HG03342 (cell line): ENCODE measurements around the gene CTCF.
A peak's percentile ranks its signal among the peaks of the same experiment; 100 is the strongest.
"Not testable (repeated sequence)": the region's sequence is repeated elsewhere in the genome, so short reads cannot be mapped to it uniquely, and the experiment has no call there.

Experiments
- ATAC-seq: cut with Tn5 transposase; IDR thresholded peaks from one replicate; pipeline ENCODE4 v1.9.1; 2021; ENCODE audit warnings: mild to moderate bottlenecking, moderate library complexity; ENCODE audit not compliant: unreplicated experiment

CTCF gene, protein sequence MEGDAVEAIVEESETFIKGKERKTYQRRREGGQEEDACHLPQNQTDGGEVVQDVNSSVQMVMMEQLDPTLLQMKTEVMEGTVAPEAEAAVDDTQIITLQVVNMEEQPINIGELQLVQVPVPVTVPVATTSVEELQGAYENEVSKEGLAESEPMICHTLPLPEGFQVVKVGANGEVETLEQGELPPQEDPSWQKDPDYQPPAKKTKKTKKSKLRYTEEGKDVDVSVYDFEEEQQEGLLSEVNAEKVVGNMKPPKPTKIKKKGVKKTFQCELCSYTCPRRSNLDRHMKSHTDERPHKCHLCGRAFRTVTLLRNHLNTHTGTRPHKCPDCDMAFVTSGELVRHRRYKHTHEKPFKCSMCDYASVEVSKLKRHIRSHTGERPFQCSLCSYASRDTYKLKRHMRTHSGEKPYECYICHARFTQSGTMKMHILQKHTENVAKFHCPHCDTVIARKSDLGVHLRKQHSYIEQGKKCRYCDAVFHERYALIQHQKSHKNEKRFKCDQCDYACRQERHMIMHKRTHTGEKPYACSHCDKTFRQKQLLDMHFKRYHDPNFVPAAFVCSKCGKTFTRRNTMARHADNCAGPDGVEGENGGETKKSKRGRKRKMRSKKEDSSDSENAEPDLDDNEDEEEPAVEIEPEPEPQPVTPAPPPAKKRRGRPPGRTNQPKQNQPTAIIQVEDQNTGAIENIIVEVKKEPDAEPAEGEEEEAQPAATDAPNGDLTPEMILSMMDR

DNA sequence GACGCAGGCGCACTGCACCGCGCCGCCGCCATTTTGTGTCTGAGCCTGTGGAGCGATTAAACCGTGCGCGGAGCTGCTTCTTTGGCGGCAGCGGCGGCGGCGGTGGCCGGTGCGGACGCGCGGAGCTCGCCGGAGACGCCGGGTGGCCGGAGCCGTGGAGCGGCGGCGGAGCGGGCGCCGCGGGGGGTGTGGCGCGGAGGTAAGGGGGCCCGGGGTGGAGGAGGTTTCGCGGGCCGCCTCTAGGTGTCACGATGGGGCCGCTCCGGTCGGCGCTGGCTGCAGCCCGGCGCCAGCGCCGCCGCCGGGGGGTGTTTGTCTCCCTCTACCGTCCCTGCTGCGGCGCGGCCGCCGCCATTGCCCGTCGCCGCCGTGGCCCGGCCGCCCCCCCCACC, at the start of gene CTCF:
TSS of gene CTCF (plus strand) at position 1 of the 392 bp plus-strand sequence. CDS start 48,307 bp downstream, outside the sequence.
- peak; percentile 36 for ATAC-seq

GRCh38 chr16:67513892-67514291, 48.4 kb upstream of the CTCF start:
- ATAC-seq = not testable (repeated sequence)

DNA sequence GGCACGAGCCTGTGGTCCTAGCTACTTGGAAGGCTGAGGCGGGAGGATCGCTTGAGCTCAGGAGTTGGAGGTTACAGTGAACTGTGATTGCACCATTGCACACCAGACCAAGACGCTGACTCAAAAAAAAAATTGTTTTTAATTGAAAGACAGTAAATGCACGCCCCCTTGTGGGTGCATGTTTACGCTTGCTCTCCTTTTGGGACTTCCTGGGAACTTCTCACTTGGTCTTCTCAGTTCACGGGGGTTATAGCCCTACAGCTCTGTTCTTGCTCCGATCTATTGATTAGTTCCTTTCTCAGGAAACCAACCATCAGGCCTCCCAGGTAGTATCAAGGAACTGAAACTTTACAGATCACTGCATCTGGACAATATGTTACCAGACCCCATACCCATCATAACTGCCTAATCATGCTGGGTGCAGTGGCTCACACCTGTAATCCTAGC, 47.9 kb upstream of the CTCF start:
- ATAC-seq = peak; percentile 53

DNA sequence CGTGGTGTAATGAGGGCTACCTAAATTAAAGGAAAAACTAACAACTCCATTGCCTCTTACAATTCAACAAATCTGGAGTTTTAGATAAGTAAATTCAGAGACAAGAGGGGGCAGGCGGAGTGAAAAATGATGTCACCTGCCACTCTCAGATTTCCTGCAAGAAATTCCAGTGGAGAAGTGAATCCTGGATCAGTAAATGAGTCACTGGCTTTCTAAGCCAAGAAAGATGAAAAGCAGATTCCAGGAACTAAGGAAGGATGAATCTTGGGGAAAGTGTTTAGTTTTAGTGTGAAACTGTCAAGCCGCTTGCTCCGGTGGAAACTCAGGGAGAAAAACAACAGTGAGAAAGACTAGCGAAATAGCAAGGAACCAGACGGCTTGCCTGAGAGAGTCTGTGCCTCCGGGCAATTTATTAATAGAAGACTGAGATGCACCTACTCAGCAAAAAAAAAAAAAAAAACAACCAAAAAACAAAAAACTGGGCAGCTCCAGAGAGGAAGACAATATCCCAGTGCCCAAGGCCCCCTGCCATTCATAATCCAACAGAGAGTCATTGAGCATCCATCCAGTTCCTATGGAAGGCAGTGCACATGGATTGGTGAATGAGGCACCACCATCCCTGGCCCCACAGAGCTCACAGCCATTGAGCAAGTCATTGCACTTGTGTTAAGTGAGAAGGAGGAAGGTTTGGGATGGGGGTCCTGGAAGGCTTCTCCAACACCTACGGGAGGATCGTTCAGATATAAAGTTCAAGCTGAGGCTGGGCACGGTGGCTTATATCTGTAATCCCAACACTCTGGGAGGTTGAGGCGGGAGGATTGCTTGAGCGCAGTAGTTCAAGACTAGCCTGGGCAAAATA, 45.8 kb upstream of the CTCF start:
- no peak for ATAC-seq

GRCh38 chr16:67517155-67517445, 45.2 kb upstream of the CTCF start:
- ATAC-seq = no peak

GRCh38 chr16:67517661-67518423, 44.5 kb upstream of the CTCF start:
- peak; percentile 41 for ATAC-seq

DNA sequence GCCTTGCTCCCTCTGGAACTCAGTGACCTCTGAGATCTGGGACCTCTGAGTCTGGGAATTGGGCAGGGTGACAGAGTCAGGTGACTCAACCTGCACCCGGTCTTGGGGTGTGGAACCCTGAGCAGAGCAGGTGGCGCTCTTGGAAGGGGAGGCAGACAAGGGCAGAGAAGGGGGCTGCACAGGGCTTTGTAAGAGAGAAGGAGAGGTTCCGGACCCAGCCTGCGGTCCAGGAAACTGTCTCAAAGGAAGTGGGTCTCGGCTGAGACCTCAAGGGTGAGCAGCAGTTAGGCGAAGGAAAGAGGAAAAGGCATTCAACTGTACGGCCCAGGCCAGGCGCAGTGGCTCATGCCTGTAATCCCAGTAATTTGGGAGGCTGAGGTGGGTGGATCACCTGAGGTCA, 43.6 kb upstream of the CTCF start:
- ATAC-seq = no peak

- no peak for ATAC-seq
Measured at GRCh38 chr16:67519242-67519641, 43.1 kb upstream of the CTCF start.

GRCh38 chr16:67521095-67521804, 41.1 kb upstream of the CTCF start:
- peak; percentile 63 for ATAC-seq

DNA sequence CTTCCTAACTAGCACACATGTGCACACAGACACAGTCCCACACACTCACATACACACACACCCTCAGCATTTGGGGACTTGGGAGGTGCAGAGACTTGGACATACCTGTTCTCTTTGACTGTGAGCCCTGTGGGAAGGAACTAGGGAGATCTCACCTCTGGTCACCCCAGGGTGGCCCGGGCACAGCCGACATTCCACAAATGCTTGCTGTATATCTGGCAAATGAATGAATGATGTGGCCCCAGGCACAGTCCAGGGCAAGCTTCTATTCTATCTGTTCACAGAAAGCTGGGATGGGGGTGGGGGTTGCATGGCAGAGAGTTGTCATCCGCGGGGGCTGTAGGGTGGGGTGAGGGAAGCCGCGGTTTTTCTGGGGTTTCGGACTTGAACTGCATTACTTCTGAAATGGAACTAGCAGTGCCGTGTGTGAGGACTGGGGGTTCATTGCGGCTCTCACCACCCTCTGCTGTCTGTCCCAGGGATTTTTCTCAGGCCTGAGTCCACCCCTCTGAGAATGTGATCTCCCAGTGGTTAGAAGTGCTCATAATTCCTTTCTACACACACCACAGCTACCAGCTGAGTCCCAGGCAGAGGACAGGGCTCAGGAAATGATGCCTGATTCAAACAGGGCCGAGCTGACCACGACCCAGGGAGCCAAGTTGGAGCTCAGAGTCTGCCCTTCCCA, 37.0 kb upstream of the CTCF start:
- ATAC-seq = no peak

DNA sequence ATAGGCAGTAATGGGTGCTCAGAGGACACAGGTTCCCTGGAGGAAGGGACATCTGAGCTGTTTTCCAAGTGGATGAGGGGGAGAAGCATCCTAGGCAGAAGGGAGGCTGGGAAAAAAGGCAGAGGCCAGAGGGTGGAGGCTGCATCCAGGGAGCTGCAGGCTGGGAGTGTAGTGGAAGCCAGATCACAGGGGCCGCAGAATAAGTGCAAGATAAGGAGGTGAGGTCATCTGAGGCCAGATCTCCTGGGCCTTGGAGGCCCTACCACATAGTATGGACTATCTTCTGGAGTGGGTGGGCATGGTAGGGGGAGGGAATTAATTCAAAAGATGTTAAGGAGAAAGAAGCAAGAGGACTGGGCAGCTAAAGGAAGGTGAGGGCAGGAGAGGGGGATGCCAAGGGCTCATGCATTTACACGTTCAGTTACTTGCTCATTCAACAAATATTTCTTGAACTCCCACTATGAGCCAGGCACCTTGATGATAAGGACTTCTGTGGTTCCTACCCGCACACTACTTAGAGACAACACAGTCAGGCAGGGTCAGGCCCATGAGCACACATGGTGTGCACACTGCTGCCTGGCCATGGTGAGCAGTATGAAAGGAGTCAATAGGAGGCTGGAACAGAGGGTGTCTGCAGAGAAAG, 36.1 kb upstream of the CTCF start:
- ATAC-seq = no peak

DNA sequence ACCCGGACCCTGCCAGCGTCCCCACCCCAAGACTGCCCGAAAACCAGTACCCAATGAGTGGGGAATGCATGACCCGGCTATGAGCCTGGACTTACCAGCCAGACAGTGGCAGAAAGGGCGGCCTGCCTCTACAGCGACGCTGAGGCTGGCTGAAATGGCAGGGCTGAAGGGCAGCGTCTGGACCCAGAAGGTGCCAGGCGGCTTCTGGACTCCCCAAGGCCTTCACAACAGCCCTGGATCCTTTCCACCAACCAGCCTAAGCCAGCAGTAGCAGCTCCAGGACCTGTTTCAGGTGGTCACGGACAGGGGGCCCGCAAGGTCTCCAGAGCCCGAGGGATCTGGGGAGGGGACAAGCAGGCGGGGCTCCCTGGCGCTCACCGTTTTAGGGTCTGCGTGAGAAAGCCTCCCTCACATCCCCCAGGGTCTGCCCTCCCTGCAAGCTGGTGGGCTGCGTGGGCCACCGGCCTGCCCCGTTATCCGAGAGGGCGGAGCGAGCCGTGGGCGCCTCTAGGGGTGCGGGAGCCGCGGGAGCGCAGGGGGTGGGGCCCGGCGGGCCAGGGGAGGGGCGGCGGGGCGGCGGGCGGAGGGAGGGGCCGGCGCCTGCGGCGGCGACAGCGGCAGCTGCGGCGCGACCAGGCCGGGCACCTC, 34.0 kb upstream of the CTCF start, which contains the start of gene RIPOR1:
TSS of gene RIPOR1 (plus strand) at position 608 of the 648 bp plus-strand sequence. CDS start 9,618 bp downstream, outside the sequence.
- ATAC-seq = no peak

- no peak for ATAC-seq
Measured at GRCh38 chr16:67528870-67529581, 33.3 kb upstream of the CTCF start.

GRCh38 chr16:67529582-67530012, 32.7 kb upstream of the CTCF start:
- ATAC-seq = no peak

GRCh38 chr16:67530013-67530939, 32.0 kb upstream of the CTCF start:
- ATAC-seq = no peak

DNA sequence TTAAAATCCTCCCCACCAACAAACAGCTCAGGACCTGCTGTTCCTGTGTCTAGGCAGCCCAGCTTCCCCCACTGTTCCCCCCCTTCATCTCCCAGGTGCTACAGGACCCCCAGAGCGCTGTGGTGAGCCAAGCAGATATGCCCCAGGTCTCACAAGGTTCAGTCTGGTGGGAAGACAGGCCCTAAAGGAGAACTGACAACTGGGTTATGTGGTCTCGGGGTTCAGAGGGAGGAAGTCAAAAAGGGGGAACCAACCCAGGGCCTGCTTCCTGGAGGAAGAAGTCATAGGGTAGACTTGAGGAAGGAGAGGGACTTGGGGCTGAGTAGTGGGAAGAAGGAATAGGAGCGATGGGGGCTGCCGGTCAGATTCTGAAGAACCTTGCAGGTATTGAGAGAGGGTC, 31.1 kb upstream of the CTCF start:
- no peak for ATAC-seq
